Stimulated activated CD4-positive, alpha-beta T cell treated with anti-CD3 and anti-CD28 coated beads, Interleukin-15, amount 100 ng/mL, for 1 hour (primary cell): ENCODE measurements around the gene ELOVL5.
"Not testable (repeated sequence)": the region's sequence is repeated elsewhere in the genome, so short reads cannot be mapped to it uniquely, and the experiment has no call there.

Source experiments
- DNase-seq, 2 donors: peaks; one replicate each; pipeline ENCODE4 v3.0.0-alpha.2; 2020; ENCODE audit warnings: low read depth in 1 of 2, low spot score in 1 of 2

The ELOVL5 gene

DNA sequence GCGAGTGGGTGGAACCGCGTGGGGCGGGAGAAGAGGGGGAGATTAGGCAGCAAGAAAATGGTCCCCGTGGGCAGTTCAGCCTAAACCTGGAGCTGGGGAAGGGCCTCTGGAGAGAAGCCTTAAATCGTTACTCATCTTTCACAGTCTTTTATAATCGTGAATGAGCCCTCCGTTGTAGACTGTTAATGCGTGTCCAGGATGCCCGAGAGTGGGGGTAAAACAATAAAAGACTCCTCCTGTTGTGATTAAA, 11.0 kb upstream of the ELOVL5 start:
- no peak for DNase-seq

DNA sequence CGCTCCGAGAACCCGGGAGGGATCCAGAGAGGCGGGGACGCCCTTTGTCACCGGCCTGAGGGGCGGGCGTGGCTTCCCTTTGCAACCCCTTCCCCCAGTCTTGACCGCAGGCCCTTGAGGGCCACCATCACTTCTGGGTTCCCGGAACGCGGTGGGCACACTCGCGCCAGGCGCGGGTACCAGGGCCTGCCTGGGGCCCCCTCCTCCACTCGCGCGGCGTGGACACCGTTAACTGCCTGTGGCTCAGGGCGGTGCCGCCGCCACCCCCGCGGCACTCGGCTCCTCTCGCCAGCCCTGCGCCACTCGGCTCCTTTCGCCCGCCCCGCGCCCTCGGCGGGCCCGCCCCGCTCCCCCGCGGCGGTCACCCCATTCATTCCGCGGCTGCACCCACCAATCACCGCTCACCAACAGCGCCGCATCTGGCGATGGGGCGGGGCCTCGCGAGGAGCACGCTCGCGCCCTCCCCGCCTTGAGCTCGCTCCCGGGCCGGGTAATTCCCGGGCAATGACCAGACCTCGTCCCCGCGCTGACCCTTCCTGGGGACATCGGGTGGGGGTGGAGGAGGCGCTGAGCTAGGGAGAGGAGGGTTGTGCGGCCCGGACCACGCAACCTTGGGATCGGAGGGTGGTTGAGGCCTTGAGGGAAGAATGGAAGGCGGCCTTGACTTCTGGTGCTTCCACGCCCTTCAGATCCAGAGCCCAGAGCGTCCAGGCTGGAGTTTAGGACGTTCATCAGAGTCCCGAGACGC, 10.5 kb upstream of the ELOVL5 start:
- peak; percentile 82 to 84 for DNase-seq

DNA sequence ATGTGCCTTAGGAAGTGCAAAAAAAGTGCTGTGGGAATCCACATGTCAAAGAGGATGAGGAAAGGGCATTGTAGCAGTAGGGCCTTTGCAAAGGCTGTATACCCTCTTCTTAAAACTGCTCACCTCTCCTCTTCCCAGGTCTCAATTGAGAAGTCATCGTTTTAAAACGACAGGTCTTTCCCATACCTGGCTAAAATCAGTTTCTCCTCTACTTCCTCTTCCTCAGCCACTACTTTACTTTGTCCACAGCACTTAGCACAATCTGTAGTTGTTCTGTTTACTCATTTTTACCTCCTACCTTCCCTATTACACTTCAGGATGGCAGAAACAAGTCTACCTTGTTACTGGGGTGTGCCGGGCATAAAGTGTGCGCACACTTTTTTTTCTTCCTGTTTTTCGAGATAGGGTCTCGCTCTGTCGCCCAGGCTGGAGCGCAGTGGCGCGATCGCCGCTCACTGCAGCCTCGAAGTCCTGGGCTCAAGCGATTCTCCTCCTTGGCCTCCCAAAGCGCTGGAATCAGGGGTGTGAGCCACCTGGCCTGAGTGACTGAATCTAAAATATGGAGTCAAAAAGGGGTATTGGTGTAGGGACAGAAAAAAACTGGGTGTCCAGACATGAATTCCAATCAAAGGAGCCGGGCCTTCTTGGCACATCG, 9.8 kb upstream of the ELOVL5 start:
- DNase-seq, result no peak

DNA sequence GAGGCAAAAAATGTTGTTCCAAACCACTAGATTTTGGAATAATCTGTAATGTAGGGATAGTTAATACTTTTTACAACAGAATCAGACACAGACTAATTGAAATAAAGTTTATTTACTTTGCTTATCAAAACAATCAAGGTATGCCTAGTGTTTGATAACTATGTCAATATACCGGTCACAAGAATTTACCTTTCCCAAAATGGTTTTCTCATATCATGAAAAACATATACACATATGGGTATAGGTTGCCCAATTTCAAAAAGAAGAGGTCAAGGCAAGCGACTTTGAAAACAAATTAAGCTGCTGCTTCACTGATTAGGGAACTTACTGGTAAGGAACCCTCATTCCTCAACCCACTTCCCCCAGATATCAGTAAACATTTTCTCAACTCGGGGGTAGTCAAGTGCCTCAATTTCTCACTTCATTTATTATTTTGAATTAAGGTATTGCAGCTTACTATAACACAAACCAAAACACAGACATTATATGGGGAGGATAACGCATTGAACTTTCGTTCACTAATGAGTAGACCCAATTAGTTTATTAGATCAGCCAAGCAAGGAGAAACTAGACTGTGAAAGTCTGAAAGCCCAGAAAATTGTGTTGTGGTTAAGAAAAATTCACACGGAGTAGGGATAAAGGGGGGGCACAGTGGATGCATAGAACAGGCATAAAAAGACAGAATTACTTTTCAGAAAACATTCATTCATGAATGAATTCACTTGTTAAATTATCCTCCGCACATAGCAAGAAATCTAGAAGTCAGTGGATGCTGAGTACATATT, 9.0 kb upstream of the ELOVL5 start:
- DNase-seq, result no peak

DNA sequence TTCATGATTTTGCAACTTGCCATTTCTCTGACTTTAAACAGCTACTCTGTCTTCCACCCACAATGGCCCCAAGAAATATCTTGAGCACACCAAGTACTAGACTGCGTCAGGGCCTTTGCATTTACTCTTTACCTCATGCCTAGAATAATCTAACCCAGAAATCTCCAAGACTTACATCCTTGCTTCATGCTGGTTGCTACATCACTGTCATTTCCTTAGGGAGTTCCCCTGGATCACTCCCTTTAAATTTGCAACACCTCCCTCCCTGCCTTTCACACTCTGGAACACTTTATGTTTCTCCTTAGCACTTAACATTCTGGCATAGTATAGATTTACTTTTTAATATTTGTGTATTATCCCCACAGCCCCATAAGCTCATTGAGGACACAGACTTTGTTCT, 4.9 kb upstream of the ELOVL5 start:
- no peak for DNase-seq

DNA sequence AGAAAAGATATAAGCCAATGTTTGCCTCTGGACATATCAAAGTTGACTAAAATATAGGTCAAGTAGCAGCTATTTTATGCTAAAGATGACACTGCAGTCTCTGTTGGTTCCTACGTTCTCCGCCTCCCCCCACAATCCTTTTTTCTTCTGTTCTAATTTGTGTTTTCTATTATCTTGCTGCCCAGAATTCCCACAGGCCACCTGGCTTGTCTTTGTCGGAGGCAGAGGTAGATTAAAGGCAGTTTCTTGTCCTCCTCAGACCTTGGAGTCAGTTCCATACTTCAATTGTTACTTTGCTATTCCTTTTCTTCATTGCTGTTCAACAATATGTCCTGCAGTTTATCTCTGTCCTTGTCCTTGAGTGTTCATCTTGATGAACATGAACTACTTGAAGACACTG, 3.6 kb upstream of the ELOVL5 start:
- no peak for DNase-seq

DNA sequence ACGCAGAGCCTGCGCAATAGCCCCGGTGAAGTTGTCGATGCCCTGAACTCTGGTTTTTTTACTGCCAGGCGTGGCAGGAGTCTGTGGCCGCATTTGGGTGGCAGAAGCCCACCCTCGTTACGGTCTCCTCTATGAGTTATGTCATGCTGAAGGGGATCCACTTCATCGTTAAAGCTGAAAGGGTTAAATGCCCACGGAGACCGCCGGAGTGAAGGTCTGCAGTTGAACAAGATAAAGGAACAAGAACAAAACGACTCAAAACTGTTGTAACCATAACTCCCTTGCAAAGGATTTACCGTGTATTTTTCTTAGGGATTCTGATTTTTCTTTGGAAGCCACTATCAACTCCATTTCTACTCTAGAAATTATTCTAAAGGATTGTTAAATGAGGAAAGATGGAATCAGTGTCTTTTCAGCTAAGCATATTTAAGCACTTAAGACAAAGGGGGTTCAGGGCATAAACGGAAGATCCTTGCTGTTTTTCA, 501 bp upstream of the ELOVL5 start:
- no peak for DNase-seq

DNA sequence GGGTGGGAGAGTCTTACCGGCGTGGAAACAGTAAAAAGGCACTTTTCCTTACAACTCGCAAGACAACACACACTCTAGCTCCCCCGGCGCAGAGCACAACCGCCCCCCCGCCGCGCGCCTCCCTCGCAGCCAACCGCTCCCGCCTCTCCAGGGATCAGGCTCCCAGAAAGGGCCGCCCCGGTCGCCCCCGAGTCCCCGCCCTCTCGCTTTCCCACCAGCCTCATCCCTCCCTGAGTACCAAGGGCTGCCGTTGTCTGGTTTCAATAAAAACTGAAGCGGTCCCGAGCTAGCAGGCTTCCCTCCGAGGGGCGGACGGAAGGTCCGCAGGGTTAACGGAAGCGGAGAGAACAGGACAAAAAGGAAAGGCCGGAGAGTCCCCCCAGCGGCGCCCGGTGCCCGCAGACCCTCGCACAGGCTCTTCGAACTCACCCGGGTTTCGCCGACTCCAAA, 804 bp downstream of the ELOVL5 start:
- peak in 1 of 2 donors; percentile 29 for DNase-seq

DNA sequence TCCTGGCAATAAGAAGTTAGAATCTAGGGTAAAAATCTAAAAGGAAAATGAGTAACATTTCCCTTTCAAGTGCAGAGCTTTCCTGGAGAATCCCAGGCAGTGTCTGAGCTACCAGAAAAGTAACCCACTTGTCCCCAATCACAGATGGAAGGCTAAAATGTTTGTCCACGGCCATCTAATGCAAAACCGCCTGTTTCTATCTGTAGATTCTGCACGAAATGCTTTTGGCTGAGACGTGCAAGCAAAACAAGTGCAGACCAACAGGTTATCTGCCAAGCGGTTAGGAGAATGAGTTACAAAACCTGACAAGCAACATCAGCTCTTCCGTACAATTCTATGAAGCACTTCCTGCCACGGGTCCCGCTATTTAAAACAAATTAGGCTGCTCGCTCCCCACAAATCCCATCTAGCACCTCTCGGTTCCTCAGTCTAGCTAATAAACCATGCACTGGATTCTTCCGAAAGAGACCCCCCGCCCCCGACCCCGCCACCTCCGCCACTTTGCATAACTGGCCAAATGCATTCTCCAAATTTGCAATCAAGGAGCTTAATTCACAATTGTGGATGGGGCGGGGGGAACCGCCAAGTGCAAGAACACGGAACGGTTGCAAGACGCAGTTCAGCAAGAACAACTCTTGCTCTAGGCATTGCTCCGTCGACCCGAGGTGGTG, 1.4 kb downstream of the ELOVL5 start:
- DNase-seq, result no peak

DNA sequence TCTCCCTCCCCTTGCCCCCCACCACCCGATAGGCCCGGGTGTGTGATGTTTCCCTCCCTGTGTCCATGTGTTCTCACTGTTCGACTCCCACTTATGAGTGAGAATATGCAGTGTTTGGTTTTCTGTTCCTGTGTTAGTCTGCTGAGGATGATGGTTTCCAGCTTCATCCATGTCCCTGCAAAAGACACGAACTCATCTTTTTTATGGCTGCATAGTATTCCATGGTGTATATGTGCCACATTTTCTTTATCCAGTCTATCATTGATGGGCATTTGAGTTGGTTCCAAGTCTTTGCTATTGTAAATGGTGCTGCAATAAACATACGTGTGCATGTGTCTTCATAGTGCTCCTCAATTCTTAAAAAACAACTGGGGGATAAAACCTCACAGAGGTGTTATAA, 2.7 kb downstream of the ELOVL5 start:
- not testable (repeated sequence) for DNase-seq

DNA sequence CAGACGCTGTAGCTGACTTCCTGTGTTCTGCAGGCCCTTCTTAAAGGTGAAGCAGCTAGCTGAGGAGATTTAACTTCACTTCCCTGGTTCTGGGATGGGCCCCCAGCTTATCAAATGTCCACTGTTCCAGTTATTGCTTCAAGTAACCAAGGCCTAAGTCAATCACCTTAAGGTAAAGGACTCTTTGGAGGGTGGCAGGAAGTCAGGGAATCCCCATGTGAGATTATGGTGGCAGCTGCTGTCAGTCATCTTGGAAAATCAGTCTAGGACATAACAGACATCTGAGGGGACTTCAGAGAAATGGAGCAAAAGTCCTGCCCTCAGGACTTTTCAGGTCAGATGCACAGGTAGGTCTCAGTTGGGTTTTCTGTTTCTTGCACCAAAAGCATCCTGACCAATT, 3.8 kb downstream of the ELOVL5 start:
- no peak for DNase-seq

DNA sequence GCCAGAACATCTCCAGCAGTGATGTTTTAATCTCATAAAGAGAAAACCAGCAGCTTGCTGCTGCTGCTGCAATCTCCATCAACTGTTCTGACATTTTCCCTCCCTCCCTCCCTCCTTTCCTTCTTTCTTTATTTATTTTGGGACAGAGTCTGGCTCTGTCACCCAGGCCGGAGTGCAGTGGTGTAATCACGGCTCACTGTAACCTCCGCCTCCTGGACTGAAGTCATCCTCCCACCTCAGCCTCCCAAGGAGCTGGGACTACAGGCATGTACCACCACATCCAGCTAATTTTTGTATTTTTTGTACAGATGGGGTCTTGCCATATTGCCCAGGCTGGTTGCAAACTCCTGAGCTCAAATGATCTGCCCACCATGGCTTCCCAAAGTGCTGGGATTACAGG, 5.7 kb downstream of the ELOVL5 start:
- DNase-seq, result no peak

DNA sequence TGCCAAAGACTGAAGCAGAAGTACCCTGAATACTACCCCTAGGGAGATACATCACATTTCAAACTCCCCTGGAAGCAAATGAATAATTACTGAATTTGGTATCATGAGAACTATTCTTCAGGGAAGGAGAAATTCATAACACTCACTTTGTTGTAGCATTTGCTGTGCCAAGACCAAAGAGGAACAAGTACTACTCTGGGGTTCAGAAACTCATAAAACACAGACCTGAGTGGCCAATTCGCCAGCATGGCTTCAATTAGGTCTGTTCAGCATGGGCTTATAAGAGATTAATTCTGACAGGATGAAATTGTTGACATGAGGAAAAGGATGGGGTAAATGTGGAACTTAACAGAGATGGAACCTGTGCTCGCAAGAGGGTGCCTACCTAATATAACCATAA, 6.5 kb downstream of the ELOVL5 start:
- no peak for DNase-seq

DNA sequence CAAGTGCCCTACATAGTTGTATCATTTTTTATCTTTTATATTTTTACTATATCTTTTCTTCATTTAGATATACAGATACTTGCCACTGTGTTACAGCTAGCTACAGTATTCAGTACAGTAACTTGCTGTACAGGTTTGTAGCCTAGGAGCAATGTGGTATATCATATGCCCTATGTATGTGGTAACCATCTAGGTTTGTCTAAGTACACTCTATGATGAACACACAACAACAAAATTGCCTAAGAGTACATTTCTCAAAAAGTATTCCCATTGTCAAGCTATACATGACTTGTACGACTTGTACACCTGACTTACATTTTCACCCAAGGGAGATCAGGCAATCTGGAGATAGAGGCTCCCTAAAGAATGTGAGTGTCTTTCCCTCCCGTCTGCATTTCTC, 8.2 kb downstream of the ELOVL5 start:
- no peak for DNase-seq

DNA sequence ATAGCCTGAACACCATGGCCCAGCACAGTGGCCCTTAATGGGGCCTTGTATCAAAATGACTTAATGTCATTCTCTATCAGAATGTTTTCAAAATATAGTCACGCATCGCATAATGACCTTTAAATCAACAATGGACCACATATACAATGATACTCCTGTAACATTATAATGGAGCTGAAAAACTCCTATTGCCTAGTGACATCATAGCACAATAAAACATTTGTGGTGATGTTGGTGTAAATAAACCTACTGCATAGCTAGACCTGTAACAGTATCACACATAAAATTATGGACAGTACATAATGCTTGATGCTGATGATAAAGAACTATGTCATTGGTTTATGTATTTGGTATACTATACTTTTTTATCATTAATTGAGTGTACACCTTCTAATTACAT, 9.3 kb downstream of the ELOVL5 start:
- DNase-seq, result no peak

DNA sequence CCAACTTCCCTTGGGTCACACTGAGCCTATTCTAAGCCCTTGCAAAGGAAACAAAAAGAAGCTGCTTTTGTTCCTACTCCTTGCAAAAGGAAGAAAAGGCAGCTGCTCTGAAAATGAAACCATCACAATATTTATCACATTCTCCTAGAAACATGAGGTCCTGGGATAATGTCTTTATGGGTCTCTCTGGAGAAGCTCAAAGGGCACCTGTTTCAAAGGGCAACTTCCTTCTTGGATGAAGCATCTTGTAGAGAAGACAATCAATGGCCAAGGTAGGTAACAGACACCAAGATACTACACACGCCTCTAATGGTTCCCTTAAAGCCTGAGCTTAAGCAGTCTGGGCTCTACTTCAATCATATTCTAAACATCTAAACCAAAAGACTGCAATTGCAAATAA, 10.4 kb downstream of the ELOVL5 start:
- no peak for DNase-seq

DNA sequence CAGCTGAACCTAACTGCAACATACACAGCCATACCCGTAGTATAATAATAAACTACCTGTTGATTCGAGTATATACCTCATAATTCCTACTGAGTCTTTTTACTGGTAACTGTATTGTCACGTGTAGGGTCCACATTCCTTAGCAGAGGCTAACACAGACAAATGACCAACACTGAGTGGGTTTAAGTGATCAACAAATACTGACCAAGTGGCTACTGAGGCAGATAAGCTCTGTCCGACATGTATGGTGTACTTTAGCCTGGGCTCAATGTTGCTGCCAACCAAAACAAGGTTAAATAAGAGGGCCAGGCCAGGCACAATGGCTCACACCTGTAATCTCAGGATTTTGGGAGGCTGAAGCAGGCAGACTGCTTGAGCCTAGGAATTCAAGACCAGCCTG, 12.7 kb downstream of the ELOVL5 start:
- no peak for DNase-seq

DNA sequence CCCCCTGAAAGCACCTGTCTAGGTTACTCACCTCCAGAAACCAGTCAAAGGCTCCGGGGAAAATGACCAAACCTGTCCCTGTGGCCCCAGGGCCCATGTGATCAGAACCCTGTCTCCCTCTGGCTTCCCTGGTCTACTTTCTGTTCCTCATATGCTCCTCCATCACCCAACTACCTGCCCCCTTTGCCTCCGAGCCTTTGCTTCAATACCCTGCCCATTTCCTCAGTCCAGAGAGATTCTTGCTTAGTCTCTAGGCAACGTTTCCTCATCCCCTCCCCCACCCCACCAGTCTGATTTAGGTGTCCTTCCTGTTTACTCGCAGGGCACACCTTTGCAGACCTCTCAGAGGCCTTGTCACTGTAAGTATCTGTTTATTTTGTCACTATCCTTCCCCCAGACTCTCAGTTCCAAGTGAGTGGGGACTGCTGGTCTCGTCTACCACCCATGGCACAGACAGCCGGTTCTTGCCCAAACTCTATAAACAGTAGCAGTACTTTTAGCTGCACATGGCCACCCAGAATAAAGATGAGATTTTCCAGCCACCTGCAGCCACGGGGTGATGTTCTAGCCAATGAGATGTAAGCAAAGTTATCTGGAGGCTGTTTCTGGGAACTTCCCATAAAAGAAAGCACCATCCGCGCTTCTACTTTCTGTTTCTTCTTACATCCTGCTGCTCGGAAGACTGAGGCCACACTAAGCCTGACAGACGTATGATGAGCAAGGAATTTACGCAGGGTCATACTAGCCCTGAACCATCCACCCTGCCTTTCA, 13.3 kb downstream of the ELOVL5 start:
- DNase-seq, result peak; percentile 21 to 51

DNA sequence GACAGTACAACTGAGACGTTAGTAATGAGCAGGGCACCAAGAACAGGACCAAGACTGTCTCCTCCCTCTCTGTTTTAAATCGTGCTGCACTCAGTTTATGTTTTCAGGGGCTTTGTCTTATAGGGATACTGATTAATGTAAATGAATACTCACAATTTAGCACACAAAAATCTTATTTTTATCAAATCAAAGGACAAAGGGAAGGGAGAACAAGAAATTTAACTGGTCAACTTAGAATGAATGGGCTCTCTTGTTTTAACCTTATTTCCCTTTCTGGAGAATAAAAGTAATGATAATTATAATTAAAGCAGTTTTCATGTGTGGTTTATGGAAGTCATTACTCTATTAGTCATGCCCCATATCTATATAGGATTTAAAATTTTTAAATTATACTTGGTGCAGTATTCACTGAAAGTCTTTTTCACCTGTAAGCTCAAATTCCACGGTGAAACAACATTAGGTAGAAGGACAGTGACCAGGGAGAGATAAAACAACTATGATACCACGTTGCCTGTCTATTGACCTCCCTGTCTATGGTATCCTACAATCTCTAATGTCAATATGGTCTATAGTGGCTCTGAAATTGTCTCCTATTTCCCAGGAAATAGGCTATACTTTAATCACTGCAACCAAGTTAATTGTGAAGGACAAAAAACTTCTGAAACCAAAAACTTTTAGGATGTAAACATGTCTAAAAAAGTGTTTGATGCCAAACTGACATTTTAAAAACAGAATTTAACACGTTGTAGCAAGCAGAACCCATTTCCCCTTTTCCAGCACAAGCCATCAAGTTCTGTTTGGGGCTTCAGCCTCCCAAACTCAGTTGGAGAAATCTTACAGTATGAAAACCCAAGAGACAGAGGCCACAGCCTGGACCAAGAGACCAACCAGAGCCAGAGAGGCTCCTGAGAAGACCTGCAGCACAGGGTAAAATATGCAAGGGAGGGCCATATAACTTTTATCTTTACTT, 15.0 kb downstream of the ELOVL5 start:
- no peak for DNase-seq

DNA sequence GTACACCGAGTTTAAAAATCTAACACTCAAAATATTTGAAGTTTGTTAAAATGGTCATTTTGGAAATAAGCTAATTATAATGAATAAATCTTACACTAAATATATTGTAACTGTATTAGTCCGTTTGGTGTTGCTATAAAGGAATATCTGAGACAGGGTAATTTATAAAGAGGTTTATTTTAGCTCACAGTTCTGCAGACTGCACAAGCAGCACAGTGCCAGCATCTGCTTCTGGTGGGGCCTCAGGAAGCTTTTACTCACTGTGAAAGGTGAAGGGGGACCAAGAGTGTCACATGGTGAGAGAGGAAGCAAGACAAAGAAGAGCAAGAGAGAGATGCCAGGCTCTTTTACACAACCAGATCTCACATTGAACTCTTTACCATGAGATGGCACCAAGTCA, 17.1 kb downstream of the ELOVL5 start:
- DNase-seq, result no peak
